CD4-positive, alpha-beta T cell treated with Interleukin-10 for 1 hour (primary cell): Measurements from ENCODE around the gene U2AF1L4.

Source experiments
- DNase-seq: peaks from one replicate; pipeline ENCODE4 v3.0.0-alpha.2; 2020

U2AF1L4 gene

GRCh38 chr19:35703343-35703742, 41.9 kb downstream of the U2AF1L4 start:
- DNase-seq, result no peak

DNA sequence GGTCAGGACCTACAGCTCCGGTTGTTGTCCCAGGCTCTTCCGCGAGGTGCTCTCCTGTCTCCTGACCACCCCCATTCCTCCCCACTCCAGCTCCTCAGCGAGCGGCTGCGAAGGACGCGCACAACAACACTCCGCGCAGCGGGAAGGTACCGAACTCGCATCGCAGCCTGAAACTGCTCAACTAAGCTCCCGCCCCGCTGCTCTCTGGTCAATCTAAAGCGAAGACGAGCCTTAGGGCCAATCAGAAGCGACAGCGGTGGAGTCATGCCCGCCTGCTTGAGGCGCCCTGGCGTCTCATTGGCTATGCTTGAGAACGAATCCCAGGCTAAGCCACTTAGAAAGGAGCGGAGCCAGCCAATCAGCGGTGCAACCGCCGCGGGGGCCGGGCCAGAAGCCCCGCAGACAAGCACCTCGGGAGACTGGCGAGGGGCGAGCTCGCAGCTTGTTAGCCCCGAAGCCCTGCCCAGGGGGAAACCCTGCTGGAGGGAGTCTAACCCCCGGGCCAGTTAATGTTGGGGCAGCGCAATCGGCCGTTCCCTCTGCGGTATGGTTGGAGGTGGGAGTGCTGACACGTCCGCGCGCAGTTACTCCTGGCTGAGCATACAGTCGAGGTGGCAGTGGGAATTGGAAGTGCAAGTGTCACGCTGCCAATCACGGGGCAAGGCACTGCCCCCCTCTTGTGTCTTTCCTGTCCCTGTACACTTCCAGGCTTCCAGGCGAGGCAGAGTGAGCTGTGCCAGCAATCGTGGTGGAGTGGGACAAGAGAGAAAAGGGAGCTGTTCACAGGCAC, 42.8 kb downstream of the U2AF1L4 start:
- DNase-seq, result peak; percentile 97

- no peak for DNase-seq
Measured at GRCh38 chr19:35696835-35697234, 48.4 kb downstream of the U2AF1L4 start.

GRCh38 chr19:35695895-35696422, 49.3 kb downstream of the U2AF1L4 start:
- DNase-seq, result no peak

DNA sequence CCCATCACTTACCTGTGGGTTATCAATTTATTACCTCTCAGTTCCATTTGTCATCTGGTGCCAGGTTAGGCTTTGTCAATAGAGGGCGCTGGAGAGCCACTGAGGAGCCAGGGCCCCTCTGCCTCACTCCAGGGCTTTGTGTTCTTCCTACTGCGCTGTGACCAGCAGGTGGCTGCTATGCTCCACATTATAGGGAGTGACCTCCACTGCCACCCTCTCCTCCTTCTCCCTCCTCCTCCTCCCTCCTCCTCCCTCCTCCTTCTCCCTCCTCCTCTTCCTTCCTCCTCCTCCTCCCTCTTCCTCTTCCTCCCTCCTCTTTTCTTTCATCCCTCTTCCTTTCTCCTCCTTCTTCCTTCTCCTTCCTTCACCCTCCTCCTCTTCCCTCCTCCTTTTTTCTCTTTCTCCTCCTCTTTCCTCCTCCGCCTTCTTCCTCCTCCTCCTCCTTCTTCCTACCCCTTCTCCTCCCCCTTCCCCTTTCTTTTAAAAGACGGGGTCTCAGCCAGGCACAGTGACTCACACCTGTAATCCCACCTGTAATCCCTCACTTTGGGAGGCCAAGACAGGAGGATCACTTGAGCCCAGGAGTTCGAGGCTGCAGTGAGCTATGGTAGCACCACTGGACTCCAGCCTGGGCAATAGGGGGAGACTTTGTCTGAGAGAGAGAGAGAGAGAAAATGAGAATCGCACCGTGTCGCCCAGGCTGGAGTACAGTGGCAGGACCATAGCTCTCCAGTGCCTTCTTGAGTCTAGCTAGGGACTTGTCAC, 51.2 kb downstream of the U2AF1L4 start:
- peak; percentile 94 for DNase-seq

GRCh38 chr19:35693422-35693821, 51.8 kb downstream of the U2AF1L4 start:
- DNase-seq, result no peak
